CD4-positive, alpha-beta T cell treated with Interleukin-2 at 100 ng/mL for 4 hours (primary cell): ENCODE data around the gene ATP6V1A.

Experiments
- DNase-seq: peaks from one replicate; pipeline ENCODE4 v3.0.0-alpha.2; 2020; ENCODE audit warnings: low spot score

Gene ATP6V1A

GRCh38 chr3:113747283-113748046, 630 bp downstream of the ATP6V1A start:
- no peak for DNase-seq

DNA sequence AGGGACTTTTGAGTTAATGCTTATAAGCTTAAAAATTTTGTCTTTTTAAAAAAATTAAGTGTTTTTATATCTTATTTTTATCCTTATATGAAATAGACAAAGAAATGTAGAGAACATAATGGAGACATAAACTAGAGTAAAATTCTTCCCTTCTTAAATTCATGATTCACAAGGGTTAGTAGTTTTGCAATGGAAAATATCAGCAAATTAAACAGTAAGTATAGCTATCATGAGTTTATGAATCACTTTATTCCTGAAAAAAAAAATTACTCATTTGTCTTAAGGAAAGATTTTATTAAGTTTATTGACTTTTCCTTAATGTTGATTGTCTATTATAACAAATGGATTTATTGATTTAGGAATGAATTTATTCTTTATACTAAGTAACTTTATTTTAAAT, 4.3 kb downstream of the ATP6V1A start:
- DNase-seq, result no peak

- no peak for DNase-seq
Observed at GRCh38 chr3:113753376-113753985, 6.6 kb downstream of the ATP6V1A start.

DNA sequence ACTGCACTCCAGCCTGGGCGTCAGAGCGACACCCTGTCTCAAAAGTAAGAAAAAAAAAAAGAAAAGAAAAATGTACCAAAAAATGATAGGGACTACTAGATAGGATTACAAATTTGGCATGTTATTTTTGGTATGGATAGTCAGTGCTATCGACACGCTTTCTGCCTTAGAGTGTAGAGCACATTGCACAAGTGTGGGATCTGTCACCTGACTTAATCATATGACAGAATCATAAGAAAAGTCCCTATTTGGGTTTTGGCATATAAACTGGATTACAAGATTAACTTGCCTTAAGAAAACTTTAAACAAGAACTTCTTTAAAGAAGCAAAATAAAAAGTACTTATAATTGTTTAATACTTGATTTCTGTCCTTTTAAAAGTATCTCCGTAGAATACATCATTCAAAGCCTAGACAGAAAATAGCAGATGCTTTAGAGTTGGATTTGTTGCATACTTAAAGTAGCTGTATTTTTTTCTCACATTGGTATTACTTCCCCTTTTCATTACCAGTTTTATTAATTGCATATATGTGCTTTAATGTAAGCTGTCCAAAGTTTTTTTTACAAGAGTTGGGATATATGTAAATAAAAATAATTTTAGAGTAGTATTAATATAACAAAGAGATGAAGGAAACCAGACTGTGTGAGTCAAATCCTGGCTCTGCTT, 7.8 kb downstream of the ATP6V1A start:
- no peak for DNase-seq

DNA sequence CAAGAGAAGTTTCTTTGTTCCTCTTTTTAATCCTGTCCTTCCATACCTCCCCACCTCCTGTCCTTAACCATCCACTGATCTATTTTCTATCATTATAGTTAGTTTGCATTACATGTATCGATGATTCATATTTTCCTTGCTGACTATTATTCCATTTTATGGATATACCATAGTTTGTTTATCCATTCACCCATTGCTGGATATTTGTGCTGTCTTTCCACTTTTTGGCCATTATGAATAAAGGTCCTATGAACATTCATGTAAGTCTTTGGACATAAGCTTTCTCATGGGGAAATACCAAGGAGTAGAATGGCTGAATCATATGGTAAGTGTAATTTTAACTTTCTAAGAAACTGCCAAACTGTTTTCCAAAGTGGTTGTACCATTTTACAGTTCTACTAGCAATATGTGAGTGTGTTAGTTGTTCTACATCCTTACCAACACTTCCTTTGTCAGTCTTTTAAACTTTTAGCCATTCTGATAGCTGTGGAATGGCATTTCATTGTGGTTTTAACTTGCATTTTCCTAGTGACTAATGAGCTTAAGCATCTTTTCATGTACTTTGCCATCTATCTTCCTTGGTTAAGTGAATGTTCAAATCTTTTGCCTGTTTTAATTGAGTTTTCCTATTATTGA, 11.7 kb downstream of the ATP6V1A start:
- DNase-seq, result no peak

DNA sequence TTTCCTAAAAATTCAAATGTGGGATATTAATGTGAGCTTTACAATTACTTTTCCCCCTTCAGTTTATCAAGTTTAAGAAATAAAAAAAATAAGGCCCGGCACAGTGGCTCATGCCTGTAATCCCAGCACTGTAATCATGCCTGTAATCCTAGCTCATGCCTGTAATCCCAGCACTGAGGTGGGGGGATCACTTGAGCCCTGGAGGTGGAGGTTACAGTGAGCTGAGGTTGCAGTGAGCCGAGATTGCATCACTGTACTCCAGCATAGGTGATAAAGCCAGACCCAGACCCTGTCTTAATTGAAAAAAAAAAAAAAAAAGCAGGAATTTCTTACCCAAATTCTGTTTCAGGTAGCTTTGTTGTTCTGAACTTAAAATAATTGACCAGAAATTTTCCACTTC, 17.9 kb downstream of the ATP6V1A start:
- DNase-seq, result no peak

GRCh38 chr3:113769551-113769950, 22.7 kb downstream of the ATP6V1A start:
- no peak for DNase-seq

- DNase-seq, result no peak
Observed at GRCh38 chr3:113771993-113772392, 25.2 kb downstream of the ATP6V1A start.

- DNase-seq, result no peak
Observed at GRCh38 chr3:113773381-113773780, 26.5 kb downstream of the ATP6V1A start.

GRCh38 chr3:113775516-113775915, 28.7 kb downstream of the ATP6V1A start:
- DNase-seq, result no peak

- DNase-seq, result no peak
Observed at GRCh38 chr3:113776564-113776963, 29.7 kb downstream of the ATP6V1A start.

DNA sequence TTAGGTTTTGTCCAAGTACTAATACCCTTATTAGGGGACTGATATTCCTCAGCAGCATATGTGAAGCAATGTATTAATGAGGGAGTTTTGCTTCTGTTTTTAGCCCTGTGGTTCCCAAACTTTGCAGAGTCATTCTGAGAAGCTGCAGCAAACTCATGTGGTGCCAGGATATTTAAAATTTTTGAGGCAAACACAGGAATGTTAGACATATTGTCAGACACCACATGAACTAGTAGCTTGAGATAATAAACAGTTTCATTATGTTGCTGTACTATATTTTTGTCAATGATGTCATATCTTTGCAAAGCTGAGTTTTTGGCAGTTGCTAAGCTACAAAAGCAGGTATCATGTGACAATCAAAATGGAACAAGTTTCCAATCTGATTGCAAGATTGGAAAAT, 36.6 kb downstream of the ATP6V1A start:
- no peak for DNase-seq

- no peak for DNase-seq
Observed at GRCh38 chr3:113783980-113784379, 37.1 kb downstream of the ATP6V1A start.

DNA sequence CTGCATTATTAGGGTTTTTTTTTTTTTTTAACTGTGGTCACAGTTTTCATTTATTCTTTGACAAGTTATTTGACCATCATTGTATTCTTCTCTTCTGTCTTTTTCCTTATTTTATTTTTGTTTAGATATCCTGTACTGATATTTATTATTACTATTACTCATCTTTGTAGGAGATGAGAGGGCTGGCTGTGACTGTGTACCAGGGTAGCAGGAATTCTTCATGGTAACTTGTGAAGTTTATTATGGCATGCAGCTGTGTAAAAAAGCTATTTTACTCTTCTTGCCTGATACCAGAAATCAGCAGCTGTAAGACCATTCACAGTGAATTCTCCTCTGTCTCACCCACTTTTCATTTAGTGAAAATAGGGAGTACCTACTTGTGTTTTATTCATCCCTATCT, 44.5 kb downstream of the ATP6V1A start:
- no peak for DNase-seq

DNA sequence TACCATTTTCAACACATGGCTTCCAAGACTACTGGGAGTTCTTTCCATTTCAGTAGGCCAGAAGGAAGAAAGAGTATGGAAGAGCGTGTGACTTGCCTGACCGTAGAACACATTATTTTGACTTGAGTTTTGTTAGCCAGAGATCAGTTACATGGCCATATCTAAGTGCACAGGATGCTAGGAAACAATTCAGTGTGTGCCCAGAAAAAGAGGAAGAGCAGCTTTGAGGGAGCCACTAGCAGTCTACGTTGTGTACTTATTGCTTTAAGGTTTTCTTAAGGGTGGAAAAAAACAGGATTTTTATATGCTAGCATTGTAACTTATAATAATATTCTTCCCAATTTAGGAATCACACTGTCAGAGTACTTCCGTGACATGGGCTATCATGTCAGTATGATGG, 47.7 kb downstream of the ATP6V1A start:
- no peak for DNase-seq

GRCh38 chr3:113795693-113796092, 48.9 kb downstream of the ATP6V1A start:
- DNase-seq, result no peak

- DNase-seq, result no peak
Observed at GRCh38 chr3:113802795-113803455, 56.1 kb downstream of the ATP6V1A start.

DNA sequence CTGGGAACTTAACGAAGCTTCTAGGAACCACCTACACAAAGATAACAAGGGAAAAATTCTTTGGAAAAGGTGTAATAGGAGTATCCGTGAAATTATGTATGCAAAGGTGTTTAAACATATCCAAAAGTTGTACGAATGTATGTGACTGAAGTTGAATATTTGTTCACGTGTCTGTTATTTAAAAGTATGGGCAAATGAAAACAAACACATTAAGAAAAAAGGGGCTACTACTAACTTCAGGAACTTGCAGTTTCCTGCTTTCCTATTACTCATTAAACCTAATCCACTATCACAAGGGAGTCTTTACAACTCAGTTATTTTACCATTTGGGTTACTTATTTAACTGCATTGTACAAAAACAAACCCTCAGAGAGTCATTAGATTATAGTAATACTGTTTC, 57.8 kb downstream of the ATP6V1A start:
- no peak for DNase-seq

DNA sequence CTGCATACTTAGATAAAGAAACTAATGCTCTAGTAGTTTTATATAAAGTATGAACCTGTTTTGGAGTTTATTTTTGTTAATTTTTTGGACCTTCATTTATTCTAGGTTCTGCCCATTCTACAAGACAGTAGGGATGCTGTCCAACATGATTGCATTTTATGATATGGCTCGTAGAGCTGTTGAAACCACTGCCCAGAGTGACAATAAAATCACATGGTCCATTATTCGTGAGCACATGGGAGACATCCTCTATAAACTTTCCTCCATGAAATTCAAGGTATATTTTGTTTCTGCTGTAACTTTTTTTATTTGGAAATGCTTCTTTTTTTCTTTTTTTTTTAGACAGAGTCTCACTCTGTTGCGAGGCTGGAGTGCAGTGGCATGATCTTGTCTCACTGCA, 58.4 kb downstream of the ATP6V1A start:
- DNase-seq, result no peak

DNA sequence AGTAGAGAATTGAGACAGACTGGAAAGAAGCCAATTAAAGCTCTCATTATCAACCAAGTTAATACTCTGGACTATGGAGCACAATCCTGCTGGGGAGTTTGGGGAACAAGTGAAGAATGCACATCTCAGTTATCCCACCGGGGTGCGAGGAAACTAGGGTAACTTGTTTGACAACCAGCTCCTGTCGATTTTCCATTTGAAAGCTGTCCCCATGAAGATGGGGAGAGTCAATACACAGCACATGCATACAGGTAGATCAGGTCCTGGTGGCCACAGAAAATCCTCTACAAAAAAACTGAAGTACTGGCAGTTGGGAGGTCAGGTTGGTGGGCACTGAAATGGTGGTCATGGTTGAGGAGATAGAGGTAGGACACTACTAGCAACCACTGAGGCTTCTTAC, 66.0 kb downstream of the ATP6V1A start:
- no peak for DNase-seq

GRCh38 chr3:113819866-113820265, 73.0 kb downstream of the ATP6V1A start:
- no peak for DNase-seq

- DNase-seq, result no peak
Observed at GRCh38 chr3:113825090-113825489, 78.3 kb downstream of the ATP6V1A start.
